ENCODE data around the gene CALR.
"Not testable (repeated sequence)": the region's sequence is repeated elsewhere in the genome, so short reads cannot be mapped to it uniquely, and the experiment has no call there.

CALR gene

DNA sequence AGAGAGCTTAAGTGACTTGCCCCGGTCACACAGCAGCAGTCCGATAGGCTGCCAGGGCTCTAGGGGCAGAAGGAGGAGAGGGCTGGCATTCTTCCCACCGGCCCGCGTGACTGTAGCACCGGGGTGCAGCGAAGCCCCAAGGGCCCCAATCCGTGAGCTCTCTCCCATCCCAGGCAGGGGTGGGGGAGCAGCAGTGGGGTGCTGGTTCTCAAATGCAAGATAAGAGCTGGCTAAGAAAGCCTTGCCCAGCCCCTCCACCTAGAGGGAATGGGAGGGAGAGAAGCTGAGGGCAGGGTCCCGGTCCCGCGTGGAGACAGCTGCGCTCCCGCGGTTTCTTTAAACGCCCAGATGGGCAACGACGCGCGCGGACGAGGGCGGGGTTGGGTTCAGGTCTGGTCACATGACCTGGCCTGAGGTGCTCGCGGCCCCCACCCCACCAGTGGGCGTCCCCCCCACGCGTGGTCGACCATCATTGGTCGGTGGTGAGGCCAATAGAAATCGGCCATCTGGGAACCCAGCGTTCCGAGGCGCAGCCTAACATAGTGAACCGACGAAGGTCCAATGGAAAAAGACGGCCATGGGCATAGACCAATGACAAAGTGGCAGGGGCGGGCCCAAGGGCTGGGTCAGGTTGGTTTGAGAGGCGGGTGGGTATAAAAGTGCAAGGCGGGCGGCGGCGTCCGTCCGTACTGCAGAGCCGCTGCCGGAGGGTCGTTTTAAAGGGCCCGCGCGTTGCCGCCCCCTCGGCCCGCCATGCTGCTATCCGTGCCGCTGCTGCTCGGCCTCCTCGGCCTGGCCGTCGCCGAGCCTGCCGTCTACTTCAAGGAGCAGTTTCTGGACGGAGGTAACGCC is at the start of gene CALR:
TSS of gene CALR (plus strand) at position 683 of the 852 bp plus-strand sequence. CDS start at position 754, 71 bp downstream.
- peak; percentile 98 to 99 for DNase-seq (ENCODE audit: low read depth in 2 of 2)

DNA sequence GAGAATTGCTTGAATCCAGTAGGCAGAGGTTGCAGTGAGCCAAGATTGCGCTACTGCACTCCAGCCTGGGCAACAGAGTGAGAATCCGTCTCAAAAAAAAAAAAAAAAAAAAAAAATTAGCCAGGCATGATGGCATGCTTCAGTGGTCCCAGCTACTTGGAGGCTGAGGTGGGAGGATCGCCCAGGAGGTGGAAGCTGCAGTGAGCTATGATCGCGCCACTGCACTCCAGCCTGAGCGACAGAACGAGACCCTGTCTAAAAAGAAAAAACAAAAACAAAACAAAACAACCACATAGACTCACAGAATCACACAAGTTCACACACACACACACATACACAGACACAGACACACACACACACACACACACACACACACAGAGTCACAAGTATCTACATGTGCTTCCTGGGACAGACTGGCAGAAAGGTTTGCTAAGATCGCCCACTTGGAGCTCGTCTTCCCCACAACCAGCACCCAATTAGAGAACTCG is 48.1 kb upstream of the CALR start:
- not testable (repeated sequence) for DNase-seq (ENCODE audit: low read depth in 2 of 2)

DNA sequence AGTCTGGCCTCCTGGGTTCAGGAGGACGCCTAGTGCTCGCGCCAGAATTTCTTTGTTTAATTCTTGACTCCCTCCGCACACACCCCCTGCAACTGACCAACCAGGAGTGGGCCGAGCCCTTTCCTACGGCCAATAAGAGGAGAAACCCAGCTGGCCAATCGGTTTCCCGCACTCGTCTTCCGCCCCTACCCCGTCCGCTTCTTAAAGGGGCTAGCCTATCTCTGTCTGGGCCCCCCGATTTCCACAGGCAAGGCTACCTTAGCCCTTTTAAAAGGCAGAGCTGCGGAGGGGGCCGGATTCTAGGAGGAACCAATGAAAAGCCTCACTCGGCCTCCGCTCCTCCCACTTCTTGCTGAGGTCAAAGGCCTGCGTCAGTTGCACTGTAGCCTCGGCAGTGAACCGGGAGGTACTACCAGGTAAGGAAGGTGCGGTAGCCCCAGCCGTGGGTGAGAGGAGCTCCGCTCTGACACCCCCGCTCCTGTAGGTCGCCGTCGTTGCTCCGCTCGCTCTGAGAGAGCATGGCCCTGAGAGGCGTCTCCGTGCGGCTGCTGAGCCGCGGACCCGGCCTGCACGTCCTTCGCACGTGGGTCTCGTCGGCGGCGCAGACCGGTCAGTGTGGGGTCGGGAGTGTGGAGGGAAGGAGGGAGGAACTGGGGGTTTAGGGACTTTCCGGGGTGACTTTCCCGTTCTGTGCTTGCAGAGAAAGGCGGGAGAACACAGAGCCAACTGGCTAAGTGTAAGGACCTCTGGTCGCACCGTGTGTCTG is 47.4 kb upstream of the CALR start, which contains the start of gene GCDH:
TSS of gene GCDH (plus strand) at position 374 of the 766 bp plus-strand sequence. CDS start at position 519, 145 bp downstream.
- peak; percentile 95 to 98 for DNase-seq (ENCODE audit: low read depth in 2 of 2)

DNA sequence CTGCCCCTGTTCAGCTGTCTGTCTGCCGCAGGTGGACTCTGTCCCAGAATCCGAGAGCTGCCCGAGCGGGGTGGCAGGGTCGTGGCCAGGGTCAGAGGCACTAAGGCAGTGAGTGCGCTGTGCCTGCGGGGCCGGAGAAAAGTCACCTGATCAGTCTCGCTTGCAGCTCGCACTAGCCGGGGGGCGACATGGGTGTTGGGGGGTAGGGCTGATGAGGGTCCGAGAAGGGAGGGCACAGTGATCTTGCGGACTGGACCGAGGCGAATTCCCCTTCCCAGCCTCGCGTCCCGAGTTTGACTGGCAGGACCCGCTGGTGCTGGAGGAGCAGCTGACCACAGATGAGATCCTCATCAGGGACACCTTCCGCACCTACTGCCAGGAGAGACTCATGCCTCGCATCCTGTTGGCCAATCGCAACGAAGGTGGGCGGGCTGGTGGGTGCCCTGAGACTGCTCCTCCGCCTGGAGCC is 46.8 kb upstream of the CALR start:
- no peak for DNase-seq (ENCODE audit: low read depth in 2 of 2)

DNA sequence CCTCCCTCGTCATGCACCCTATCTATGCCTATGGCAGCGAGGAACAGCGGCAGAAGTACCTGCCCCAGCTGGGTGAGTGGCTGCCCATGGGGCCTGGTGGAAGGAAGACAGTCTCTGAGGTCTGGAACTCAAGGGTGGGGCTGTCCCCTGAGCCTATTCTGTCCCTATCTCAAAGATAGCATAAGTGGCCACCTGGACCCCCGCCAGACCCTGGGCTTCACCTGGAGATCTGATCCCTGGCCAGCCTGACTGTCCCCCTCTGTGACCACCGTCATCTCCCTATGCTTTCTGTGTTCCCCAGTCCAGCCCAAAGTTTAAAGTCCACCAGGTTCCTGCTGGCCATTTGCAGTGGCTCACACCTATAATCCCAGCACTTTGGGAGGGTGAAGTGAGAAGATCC is 44.8 kb upstream of the CALR start:
- no peak for DNase-seq (ENCODE audit: low read depth in 2 of 2)

DNA sequence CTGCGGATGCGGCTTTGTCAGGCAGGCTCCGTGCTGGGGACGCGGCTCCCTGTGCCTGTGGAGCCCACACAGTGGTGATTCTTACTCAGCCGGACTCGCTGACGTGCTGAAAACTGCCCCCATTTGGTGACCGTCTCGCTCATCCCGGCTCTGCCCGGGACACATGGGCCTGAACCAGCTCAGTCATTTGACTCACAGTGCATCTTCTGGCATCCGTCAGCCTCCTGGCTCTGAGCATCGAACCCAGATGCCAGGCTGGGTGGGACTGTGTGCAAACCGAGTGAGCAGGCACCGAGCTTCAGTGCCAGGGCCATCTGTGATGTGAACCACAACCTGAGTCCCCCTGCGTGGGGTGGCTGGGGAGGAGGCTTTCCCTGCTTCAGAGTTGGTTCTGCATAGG is 41.9 kb upstream of the CALR start:
- no peak for DNase-seq (ENCODE audit: low read depth in 2 of 2)

DNA sequence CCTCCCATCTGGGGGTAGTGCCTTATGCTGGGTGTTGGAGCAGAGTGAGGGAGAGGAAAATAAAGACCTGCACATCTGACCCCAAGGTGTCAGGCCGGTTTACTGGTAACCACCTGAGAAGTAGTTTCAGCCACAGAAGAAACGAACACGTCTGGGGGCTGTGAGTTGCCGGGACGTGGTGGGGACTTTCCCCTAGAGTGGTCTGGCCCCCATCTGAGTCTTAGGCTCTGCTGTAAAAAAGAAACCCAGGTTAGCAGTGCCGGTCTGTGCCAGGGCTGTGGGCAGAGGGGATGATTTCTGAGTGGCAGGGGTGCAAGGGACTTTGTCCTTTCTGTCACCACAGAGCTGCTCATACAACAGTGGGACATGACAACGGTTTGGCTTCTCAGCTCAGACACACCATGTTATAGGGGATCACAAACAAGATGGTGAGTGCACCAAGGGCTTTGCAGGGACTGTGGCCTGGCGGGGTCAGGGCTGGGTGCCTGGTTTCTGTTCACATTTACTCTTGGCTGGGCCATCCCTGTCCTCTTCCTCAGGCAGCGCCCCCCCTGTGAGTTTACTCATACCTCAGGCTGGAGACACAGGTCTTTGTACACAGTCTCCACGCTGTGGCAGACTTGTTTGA is 38.4 kb upstream of the CALR start:
- no peak for DNase-seq (ENCODE audit: low read depth in 2 of 2)

DNA sequence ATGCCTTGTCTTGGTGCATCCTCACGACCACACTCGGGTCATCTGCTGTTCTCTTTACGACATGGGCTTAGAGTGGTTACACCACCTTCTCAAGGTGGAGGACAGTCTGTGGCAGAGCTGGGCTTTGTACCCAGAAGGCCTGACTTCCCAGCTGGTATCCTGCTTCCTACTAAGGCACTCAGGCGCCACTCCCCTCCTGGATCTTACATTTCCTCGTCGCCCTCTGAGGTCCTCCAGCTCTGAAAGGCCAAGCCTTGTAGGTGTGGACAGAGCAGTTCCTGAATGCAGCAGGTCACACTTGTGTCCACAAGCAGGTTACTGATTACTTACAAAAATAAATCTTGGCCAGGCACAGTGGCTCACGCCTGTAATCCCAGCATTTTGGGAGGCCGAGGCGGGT is 31.2 kb upstream of the CALR start:
- no peak for DNase-seq (ENCODE audit: low read depth in 2 of 2)

DNA sequence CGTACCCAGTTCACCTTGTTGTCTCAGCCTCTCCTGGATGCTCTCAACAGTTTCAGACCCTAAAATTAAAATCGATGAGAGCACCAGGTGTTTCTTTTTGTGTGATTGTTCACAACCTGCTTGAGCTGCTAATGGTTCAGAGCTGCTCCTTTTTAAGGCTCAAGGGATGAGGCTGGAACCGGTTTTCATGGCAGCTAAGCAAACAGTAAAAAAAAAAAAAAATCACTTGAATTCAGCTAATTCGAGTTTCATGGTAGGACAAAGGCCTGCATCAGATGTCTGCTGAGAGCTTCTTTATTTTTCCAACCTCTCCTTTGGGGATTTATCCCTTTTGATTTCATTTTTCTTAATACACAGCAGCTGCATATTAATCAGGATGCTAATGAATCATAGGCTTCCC is 25.8 kb upstream of the CALR start:
- DNase-seq (ENCODE audit: low read depth in 2 of 2), result no peak

DNA sequence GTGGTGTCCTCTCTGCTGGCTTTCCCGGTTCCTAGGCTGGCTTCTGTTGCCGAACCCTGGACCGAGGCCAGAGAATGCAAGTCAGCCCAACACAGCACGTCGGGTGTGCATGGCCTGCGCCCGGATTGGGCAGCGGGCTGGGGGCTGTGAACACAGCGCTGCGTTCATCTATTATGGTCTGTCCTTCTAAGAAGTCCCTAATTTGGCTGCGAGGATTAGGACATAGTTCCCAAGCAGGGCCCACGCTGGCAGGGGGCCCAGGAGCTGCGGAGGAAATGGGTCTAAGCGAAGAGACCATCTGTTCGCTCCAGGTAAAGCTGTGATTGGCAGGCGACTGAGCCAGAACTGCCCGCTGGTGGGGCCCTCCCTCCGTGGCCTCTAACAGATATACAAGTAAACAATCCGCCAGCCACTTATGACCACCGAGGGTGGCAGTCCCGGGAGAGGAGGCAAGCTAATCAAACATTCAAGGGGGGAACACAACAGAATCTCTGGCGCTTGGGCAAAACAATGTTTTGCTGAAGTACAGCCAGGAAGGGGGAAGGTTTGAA is 25.3 kb upstream of the CALR start:
- no peak for DNase-seq (ENCODE audit: low read depth in 2 of 2)

DNA sequence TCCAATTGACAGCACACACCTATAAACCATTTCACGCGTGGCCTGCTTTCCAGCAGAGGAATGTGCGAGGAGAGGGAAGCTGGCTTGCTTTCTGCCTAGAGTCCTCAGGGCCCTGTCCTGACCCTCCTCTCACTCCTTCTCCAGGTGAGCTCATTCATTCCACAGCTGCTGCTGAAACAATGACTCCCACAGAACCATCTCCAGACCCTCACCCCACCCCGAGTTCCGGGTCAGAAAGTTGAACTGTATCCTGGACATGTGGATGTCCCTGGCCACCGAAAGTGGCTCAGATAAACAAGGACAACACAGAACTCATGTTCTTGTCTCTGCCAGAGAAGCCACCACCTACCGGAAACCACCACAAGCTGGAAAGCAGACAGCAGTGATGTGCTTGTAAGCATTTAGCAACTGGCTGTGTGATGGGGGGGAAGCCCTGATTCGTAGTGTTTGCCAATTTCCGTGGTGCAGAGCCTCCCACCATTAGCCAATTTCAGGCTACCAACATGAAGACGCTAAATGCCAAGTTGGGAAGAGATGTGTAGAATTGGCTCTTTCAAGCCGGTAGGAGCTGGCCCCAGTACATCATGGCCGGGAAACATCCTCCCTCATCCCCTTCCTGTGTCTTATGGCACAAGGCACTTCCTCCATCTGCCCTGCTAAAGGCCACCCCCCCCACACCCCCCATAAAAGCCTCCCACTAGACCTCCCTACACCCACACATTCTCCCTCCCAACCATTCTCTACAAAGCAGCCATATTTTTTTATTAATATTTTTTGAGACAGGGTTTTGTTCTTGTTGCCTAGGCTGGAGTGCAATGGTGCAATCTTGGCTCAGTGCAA is 24.3 kb upstream of the CALR start:
- DNase-seq (ENCODE audit: low read depth in 2 of 2), result no peak

DNA sequence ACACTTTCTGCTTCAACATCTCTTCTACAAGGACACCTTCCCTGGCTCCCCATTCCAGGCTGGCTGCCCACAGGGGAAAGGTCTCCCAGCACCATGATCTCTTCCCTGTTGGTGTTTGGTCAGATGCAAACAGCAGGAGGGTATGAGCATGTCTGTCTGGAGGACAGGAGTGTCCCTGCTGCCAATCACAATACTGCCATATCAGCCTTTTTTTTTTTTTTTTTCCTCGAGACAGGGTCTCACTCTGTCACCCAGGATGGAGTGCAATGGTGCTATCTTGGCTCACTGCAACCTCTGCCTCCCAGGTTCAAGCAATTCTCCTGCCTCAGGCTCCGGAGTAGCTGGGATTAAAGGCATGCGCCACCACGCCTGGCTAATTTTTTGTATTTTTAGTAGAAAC is 22.5 kb upstream of the CALR start:
- not testable (repeated sequence) for DNase-seq (ENCODE audit: low read depth in 2 of 2)

DNA sequence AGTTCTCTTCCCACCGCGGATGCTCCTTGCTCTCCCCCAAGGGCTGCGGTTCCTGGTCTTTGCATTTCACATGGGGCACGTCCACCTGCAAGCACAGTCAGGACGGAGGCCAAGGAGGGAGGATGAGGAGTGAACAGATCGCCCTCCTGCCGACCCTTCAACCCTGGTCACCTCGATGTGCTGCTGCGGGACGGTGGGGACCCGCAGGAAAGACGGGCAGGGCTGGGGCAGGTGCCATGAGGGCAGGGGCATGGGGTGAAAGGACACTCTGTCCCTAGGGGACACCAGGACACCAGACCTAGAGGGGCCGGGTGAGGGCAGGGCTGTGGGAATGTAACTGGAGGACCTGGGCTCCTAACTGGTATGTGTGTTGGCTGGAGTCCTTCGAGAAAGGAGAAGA is 20.2 kb upstream of the CALR start:
- DNase-seq (ENCODE audit: low read depth in 2 of 2), result no peak

DNA sequence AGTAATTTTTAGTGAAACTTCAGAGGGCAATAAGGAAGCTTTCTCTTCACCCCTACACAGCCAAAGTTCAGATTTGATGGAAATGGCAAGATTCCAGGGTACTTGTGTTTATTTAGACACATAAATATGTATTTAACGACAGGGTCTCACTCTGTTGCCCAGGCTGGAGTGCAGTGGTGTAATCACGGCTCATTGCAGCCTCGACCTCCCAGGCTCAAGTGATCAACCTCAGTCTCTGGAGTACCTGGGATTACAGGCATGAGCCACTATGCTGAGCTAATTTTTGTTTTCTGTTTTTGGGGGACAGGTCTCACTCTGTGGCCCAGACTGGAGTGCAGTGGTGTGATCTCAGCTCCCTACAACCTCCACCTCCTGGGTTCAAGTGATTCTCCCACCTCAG is 17.4 kb upstream of the CALR start:
- DNase-seq (ENCODE audit: low read depth in 2 of 2), result no peak

DNA sequence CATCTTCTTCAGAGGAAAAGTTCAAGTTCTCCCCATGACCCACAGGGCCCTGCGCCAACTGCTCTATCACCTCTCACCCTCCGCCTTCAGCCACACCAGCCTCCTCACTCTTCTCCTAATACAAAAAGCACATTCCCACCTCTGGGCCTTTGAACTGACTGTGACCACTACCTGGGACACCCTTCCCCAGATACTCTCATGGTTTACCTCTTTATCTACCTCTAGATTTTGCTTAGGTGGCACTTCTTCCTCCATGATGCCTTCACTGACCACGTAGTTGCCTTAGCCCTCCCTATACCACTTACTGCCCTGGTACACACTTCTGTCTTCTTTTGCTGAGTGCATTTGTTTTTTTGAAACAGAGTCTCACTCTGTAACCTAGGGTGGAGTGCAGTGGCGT is 15.4 kb upstream of the CALR start:
- DNase-seq (ENCODE audit: low read depth in 2 of 2), result no peak

DNA sequence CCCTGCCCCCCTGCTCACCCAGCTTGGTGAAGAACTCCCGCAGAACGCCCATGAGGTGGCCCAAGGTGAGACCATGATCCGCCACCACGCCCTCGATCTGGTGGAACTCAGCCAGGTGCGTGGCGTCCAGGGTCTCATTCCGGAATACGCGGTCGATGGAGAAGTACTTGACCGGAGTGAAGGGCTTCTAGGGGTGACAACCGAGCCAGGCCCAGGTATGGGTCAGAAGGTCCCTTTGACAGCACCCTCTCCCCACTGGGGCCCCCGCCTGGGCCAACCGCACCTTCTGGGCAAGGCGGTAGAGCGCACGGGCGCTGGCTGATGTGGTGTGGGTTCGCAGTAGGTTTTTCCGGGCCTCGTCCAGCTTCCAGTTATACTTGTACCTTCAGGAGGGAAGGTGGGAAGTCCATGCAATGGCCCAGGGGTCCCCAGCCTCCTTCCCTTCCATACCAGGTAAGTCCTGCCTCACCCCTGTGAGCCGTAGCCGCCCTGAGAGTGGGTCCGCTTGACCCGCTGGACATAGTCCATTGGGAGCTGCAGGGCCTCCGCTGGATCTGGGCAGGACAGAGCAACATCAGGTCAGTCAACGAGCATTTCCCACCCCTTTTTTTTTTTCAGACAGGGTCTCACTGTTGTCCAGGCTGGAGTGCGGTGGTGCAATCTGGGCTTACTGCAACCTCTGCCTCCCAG is 13.6 kb upstream of the CALR start:
- no peak for DNase-seq (ENCODE audit: low read depth in 2 of 2)

DNA sequence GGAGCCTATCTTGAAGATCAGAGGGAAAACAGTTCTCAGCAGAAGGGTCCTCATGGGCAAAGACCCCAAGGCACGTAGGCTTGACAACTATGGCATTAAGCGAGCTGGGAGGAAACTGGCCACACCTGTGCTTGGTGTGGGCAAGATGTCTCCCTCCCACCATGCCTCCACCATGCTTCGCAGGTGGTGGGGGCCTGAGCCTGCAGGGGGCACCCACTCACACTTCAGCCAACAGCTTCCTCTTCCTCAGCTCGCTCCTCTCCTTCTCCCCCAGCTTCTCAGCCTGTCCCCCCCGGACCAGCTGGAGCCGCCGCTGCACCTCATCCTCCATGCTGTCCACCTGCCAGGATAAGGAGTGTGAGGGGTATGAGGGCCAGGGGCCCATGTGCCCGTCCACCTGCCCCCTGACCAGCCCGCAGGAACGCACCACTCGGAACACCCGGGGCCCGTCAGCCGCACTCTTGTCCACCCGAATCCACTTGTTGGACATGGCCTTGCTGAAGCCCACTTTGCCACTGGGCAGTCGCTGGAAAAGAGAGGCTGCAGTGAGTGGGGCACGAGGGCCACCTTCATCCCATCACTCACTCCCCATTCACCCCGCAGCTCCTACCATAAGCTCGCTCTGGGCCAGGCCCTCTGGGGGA is 8.3 kb upstream of the CALR start:
- no peak for DNase-seq (ENCODE audit: low read depth in 2 of 2)

DNA sequence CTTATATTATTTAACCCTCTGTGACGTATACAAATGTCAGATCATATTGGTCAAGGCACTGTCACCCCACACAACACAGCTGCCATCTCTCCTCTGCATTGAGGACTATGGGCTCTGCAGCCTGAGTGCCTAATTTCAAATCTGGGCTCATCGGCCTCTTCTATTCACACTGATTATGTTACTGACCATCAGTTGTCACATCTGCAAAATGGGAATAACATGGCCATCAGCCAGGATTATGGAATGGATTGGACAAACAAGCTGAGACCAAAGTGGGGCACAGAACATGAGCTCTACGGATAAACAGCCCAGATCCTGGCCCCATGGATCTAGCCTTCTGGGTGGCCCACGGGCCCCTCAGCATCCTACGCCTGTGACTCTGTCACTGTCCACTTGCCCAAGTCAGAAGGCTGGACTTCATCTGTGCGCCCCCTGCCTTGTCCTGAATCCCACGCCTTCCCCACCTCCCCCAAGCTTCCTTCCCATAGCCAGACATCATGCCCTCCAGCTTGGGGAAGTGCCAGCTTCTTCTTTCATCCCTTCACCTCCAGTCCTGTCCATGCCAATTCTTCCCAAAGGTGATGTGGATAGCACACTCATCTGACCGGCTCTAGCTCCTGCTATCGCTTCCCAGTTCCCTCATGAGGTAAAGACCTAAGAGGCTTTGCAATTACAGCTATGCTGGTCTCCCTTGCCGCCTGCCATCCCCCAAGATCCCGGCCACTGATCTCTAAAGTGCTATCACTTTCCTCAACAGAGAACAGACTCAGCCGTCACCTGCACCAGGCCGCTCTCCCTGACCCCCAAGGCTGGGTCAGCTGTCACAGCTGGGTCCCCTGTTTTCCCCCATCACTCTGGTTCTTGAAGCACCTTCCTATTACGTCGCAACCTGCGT is 5.8 kb upstream of the CALR start:
- no peak for DNase-seq (ENCODE audit: low read depth in 2 of 2)
